Measurements from ENCODE around the gene GRIA3.
"Not testable (repeated sequence)": the region's sequence is repeated elsewhere in the genome, so short reads cannot be mapped to it uniquely, and the experiment has no call there.

The GRIA3 gene

DNA sequence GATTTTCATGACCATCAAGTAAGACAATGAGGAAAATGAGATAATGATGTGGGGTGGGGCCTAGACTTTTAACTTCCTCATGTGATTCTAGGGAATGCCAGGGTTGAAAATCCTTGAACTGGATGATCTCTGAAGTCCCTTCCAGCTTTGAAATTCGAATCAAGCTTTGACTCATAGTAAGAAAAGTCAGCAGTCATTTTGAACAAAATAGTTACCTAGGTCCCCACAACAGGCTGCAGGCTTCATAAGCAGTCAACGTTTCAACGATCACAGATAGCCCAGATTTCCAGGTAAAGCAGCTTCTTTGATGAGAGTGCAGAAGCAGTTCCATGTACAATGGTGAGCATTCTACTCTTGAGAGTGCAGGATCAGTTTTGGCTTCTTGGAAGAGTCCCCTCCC is 93.7 kb downstream of the GRIA3 start:
- TF ChIP-seq POLR2A (IDR thresholded peaks at IDR 0.05; ENCODE audit: low read depth, low read length), result no peak
- FAIRE-seq (no peak), DNase-seq (ENCODE audit: insufficient read length) (no peak)

DNA sequence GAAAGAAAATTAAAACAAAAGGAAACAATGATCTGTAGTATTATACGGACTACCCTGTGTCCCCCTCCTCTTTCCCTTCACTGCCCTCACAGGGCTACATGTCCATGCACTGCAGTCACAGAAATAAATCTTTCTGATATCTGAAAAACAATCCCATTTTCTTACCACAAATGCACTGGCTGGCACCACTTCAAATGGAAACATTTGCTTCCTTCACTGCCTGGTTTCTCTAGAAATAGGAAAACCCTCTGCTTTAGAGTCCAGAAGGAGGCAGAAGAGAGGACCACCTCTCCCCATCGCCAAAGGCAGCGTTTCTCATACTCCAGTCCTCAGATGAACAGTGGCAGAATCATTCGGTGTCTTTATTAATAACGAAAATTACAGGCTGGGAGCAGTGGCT is 98.2 kb downstream of the GRIA3 start:
- DNase-seq (ENCODE audit: insufficient read length) (no peak), FAIRE-seq (no peak)
- TF ChIP-seq POLR2A (IDR thresholded peaks at IDR 0.05; ENCODE audit: low read depth, low read length), result no peak
- TF ChIP-seq POLR2AphosphoS5 (IDR thresholded peaks at IDR 0.05; ENCODE audit: low read depth, low read length), result no peak
- TF ChIP-seq TAF1 (IDR thresholded peaks at IDR 0.05; ENCODE audit: borderline replicate concordance, low read depth, low read length), result no peak

DNA sequence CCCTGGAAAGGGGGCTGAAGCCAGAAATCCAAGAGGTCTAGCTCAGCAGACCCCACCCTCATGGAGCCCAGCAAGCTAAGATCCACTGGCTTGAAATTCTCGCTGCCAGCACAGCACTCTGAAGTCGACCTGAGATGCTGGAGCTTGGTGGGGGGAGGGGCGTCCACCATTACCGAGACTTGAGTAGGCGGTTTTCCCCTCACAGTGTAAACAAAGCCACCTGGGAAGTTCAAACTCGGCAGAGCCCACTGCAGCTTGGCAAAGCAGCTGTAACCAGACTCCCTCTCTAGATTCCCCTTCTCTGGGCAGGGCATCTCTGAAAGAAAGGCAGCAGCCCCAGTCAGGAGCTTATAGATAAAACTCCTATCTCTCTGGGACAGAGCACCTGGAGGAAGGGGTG is 99.3 kb downstream of the GRIA3 start:
- FAIRE-seq; DNase-seq (ENCODE audit: insufficient read length): not testable (repeated sequence)

DNA sequence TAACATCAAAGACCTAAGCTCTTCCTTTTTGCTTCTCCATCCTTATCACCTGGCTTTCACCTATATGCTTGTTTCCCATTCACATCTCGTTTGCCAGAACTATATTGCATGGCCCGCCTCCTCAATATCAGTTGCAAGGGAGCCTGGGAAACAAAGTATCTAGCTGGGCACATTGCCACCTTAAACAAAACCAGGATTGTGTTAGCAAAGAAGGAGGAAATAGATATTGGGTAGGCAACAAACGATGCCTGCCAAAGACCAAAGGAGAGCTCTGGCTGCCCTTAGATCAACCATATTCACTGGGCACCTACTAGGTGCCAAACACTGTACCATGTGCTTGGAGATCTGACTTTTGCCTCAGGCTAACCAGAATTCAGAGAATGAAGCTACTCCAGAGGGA is 107.5 kb downstream of the GRIA3 start:
- no peak for DNase-seq (ENCODE audit: insufficient read length)
- TF ChIP-seq POLR2AphosphoS5 (IDR thresholded peaks at IDR 0.05; ENCODE audit: low read depth, low read length) (no peak), TAF1 (IDR thresholded peaks at IDR 0.05; ENCODE audit: borderline replicate concordance, low read depth, low read length) (no peak), POLR2A (IDR thresholded peaks at IDR 0.05; ENCODE audit: low read depth, low read length) (no peak)
- FAIRE-seq, result no peak

DNA sequence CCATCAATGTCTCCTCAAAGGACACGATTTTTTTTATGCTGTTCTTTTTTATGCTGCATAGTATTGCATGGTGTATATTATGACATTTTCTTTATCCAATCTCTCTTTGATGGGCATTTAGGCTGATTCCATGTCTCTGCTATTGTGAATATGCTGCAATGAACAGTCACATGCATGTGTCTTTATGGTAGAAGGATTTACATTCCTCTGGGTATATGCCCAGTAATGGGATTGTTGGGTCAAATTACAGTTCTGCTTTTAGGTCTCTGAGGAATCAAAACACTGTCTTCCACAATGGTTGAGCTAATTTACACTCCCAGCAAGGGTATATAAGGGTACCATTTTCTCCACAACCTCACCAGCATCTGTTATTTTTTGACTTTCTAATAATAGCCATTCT is 113.9 kb downstream of the GRIA3 start:
- DNase-seq (ENCODE audit: insufficient read length) (no peak), FAIRE-seq (no peak)
- TF ChIP-seq TAF1 (IDR thresholded peaks at IDR 0.05; ENCODE audit: borderline replicate concordance, low read depth, low read length) (no peak), POLR2A (IDR thresholded peaks at IDR 0.05; ENCODE audit: low read depth, low read length) (no peak), POLR2AphosphoS5 (IDR thresholded peaks at IDR 0.05; ENCODE audit: low read depth, low read length) (no peak)

DNA sequence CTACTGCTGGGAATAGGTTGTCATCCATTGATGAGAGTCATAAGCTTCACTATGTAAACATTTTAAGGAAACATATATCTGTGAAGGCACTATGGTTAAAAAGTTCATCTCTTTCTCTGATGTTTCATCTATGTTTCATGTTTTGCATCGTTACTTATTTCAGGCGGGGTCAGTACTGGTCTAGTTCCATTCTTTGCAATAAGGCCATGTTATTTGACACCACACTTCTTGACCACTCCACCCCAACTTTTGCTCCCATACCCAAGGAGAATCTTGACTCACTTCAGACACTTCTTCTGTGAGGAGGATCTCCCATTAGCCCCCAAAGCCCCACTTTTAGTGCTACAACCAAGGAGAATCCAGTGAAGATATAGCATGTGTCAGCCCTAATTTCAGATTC is 119.4 kb downstream of the GRIA3 start:
- DNase-seq (ENCODE audit: insufficient read length) (no peak), FAIRE-seq (no peak)
- TF ChIP-seq POLR2AphosphoS5 (IDR thresholded peaks at IDR 0.05; ENCODE audit: low read depth, low read length), result no peak
- no peak for TF ChIP-seq POLR2A (IDR thresholded peaks at IDR 0.05; ENCODE audit: low read depth, low read length)
- no peak for TF ChIP-seq TAF1 (IDR thresholded peaks at IDR 0.05; ENCODE audit: borderline replicate concordance, low read depth, low read length)

DNA sequence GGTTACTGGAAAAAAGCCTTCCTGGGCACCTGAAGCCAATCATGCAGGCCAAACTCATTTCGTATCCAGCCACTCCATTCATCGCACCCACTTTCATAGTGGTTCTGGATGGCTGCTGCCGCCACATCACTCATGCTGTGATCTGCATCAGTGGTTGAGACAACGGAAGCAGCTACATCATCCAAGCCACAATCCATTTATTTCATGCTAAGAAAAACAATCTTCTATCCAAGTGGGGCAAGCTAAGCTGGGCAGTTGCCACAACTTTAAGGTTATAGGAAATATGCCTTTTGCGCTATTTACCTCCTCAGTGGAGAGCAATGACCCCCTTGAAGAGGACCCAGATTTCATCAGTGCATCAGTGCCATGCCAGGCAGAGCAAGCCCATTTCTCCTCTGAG is 124.6 kb downstream of the GRIA3 start:
- FAIRE-seq (no peak), DNase-seq (ENCODE audit: insufficient read length) (no peak)
- TF ChIP-seq POLR2A (IDR thresholded peaks at IDR 0.05; ENCODE audit: low read depth, low read length) (no peak), POLR2AphosphoS5 (IDR thresholded peaks at IDR 0.05; ENCODE audit: low read depth, low read length) (no peak), TAF1 (IDR thresholded peaks at IDR 0.05; ENCODE audit: borderline replicate concordance, low read depth, low read length) (no peak)

DNA sequence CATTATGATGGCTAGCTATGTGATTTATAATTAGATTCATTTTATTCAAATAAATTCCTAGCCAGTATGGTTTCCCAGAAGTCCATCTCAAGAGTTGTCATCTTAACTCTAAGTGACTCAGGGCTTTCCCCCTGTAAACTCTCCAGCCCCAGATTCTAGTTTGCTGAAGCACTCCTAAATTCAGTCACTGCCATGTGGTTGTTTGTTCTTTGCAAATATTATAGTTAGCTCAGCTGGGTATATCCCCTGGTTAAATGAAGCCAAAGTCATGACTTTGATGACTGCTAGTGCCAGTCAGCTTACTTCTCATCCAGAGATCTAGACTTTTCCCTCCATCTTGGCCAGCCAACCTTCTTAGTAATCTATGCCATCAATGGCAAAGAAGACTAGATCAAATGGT is 126.0 kb downstream of the GRIA3 start:
- no peak for FAIRE-seq

DNA sequence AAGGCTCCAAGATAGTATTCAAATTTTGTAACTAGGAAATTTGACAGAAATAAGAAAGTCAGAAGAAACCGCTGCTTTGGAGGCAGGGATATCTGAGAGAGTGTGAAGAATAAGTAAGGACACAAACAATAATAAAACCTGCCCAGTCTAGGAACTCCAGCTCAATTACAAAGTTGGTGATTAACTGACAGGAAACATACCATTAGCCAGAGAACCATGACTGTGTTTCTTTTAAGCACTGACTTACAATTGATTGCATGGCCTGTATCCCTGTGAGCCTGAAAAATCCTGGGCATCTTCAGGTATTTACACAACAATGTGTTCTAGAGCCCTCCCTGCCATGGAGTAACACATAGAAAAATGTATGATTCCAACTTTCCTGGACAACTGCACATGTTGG is 127.4 kb downstream of the GRIA3 start:
- no peak for DNase-seq (ENCODE audit: insufficient read length)
- no peak for FAIRE-seq
- TF ChIP-seq POLR2A (IDR thresholded peaks at IDR 0.05; ENCODE audit: low read depth, low read length) (no peak), TAF1 (IDR thresholded peaks at IDR 0.05; ENCODE audit: borderline replicate concordance, low read depth, low read length) (no peak), POLR2AphosphoS5 (IDR thresholded peaks at IDR 0.05; ENCODE audit: low read depth, low read length) (no peak)

More for the DNA sequence above, 126.0 kb downstream of the GRIA3 start:
- no peak for TF ChIP-seq POLR2A (IDR thresholded peaks at IDR 0.05; ENCODE audit: low read depth, low read length)
- no peak for TF ChIP-seq POLR2AphosphoS5 (IDR thresholded peaks at IDR 0.05; ENCODE audit: low read depth, low read length)
- TF ChIP-seq TAF1 (IDR thresholded peaks at IDR 0.05; ENCODE audit: borderline replicate concordance, low read depth, low read length), result no peak
- no peak for DNase-seq (ENCODE audit: insufficient read length)

DNA sequence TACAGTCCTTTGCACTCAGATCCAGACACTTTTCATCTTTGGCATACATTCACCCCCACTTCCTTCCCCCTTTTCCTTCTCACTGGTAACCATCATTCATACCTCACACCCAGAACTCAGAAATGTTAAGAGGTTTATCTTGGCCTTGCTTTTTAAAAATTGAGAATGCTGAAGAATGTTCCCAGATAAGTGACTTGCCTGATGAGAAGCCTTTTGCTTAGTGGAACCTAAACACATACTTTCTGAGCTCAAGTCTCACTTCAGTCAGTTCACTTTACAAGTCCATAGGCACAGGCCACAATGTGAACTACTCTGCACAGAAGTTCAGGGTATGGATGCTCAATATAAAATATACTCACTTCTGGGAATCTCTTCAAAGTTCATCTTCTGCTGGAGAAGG is 129.4 kb downstream of the GRIA3 start:
- TF ChIP-seq TAF1 (IDR thresholded peaks at IDR 0.05; ENCODE audit: borderline replicate concordance, low read depth, low read length) (no peak), POLR2A (IDR thresholded peaks at IDR 0.05; ENCODE audit: low read depth, low read length) (no peak), POLR2AphosphoS5 (IDR thresholded peaks at IDR 0.05; ENCODE audit: low read depth, low read length) (no peak)
- FAIRE-seq (no peak), DNase-seq (ENCODE audit: insufficient read length) (no peak)

DNA sequence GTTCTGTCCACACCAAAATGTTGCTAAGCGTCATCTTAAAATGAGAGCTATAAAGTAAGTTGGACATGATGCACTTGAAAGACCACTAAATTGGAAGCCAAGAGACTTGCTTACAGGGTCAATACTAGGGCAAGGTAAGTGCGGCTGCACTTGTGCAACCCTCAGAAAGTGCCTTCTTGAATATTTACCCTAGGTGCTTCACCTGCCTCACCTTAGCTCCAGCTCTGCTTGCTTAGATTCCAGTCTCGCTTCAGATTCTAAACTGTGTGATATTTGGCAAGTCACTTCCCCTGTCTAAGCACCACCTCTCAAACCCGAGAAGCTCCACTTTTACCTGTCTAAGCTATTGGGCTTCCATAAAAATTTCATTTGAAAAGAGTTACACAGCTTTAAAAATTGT is 136.5 kb downstream of the GRIA3 start:
- DNase-seq (ENCODE audit: insufficient read length) (no peak), FAIRE-seq (no peak)
- TF ChIP-seq POLR2A (IDR thresholded peaks at IDR 0.05; ENCODE audit: low read depth, low read length) (no peak), TAF1 (IDR thresholded peaks at IDR 0.05; ENCODE audit: borderline replicate concordance, low read depth, low read length) (no peak)

DNA sequence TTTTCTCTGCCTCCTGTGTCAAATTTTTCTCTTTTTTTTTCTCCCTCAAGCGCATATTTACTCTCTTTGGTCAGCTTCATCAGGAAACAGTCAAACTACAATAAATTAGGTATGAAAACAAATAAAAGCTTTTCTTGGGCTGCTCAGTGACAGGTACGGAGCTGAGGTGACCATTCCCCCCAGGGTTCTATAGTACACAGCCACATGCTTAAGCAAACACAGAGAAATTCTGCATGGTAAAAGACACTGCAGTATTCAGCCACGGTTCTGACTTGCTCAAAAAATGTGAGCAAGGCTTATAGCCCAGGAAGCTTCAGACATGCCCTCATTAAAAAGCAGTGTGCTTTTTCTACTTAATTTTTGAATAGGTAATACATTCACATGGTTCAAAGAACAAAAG is 138.5 kb downstream of the GRIA3 start:
- FAIRE-seq (no peak), DNase-seq (ENCODE audit: insufficient read length) (no peak)
- TF ChIP-seq POLR2AphosphoS5 (IDR thresholded peaks at IDR 0.05; ENCODE audit: low read depth, low read length) (no peak), POLR2A (IDR thresholded peaks at IDR 0.05; ENCODE audit: low read depth, low read length) (no peak), TAF1 (IDR thresholded peaks at IDR 0.05; ENCODE audit: borderline replicate concordance, low read depth, low read length) (no peak)

DNA sequence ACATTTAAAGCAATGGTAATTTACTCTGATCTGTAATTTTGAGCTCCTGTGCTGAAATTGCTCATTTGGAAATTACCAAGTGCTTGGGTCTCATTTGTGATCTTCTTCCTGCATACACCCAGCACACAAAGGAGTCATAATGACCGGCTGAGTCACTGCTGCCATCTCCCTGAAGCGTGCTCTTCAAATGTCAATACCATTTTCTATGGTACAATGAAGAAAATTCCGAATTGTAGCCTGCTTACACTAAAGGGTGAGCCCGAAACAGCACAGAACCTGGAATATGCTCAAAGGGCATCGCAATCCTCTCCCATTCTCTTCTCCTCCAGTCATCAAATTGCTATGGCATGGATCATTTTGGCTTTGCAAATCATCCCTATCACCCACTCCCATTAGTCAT is 140.5 kb downstream of the GRIA3 start:
- no peak for DNase-seq (ENCODE audit: insufficient read length)
- TF ChIP-seq POLR2A (IDR thresholded peaks at IDR 0.05; ENCODE audit: low read depth, low read length) (no peak), TAF1 (IDR thresholded peaks at IDR 0.05; ENCODE audit: borderline replicate concordance, low read depth, low read length) (no peak), POLR2AphosphoS5 (IDR thresholded peaks at IDR 0.05; ENCODE audit: low read depth, low read length) (no peak)
- no peak for FAIRE-seq

Data from GM12892 (cell line).